ENCODE data around the gene ABCA7.

DNA sequence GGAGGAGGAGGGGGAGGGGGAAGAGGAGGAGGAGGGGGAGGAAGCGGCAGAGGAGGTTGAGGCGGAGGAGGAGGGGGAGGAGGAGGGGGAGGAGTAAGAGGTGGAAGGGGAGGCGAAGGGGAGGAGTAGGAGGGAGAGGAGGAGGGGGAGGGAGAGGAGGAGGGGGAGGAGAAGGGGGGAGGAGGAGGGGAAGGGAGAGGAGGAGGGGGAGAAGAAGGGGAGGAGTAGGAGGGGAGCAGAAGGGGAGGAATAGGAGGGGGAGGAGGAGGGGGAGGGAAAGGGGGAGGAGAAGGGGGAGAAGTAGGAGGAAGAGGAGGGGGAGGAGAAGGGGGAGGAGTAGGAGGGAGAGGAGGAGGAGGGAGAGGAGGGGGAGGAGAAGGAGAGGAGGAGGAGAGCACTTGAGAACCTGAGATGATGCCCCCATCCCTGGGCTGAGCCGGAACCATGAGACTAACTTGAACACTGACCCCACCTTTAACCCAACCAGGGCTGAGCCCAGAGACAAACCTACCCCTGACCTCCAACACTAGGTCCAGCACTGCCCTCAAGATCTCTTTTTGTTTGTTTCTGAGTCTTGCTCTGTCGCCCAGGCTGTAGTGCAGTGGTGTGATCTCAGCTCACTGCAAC, 12.6 kb downstream of the ABCA7 start:
- TF ChIP-seq, protein P1, sequence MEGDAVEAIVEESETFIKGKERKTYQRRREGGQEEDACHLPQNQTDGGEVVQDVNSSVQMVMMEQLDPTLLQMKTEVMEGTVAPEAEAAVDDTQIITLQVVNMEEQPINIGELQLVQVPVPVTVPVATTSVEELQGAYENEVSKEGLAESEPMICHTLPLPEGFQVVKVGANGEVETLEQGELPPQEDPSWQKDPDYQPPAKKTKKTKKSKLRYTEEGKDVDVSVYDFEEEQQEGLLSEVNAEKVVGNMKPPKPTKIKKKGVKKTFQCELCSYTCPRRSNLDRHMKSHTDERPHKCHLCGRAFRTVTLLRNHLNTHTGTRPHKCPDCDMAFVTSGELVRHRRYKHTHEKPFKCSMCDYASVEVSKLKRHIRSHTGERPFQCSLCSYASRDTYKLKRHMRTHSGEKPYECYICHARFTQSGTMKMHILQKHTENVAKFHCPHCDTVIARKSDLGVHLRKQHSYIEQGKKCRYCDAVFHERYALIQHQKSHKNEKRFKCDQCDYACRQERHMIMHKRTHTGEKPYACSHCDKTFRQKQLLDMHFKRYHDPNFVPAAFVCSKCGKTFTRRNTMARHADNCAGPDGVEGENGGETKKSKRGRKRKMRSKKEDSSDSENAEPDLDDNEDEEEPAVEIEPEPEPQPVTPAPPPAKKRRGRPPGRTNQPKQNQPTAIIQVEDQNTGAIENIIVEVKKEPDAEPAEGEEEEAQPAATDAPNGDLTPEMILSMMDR (IDR thresholded peaks at IDR 0.05) = no peak
- TF ChIP-seq POLR2A (IDR thresholded peaks at IDR 0.05) = no peak

Data from testis (tissue), 2 donors.